Measurements from ENCODE around the gene TRNP1. TPM values are rescaled to one million over a fixed set of nuclear protein-coding genes. Genes with fewer than 3 reads are reported as not detected.

Gene TRNP1
- total RNA-seq, 2 donors from 2014 or later: 14.3 to 21.2 TPM

GRCh38 chr1:26994020-26994786 lies 711 bp downstream of the TRNP1 start:
- peaks cover 48% of the 10 kb centered on the region for H3K4me1 Mint-ChIP-seq
- peak overlapping the region; percentile 75 for H3K4me3 Mint-ChIP-seq
- H3K27ac Mint-ChIP-seq: peak overlapping the region; percentile 86
- DNase-seq: peak; percentile 67
- 0 to 1% methylated on average over 36 to 97 of the region's 97 CpGs for WGBS, 2 experiments (ENCODE audit: insufficient coverage in 1 of 2, insufficient read length in 1 of 2)
- no peak overlapping the region for H3K27ac ChIP-seq (ENCODE audit: low read depth, low read length)
- peaks cover 16% of the 10 kb centered on the region for H3K27me3 Mint-ChIP-seq (ENCODE audit: insufficient read depth)
- H3K36me3 Mint-ChIP-seq (ENCODE audit: low read depth): peaks cover 2% of the 10 kb centered on the region
- no peak for TF ChIP-seq CTCF (conservative IDR thresholded peaks at IDR 0.05)
- peaks cover 14% of the 10 kb centered on the region for H3K4me1 ChIP-seq (ENCODE audit: control insufficient read depth, insufficient read depth, low read length)
- peak overlapping the region; percentile 86 for H3K4me3 ChIP-seq (ENCODE audit: low read length)
- no peaks in the 10 kb centered on the region for H3K9me3 Mint-ChIP-seq
- no peaks in the 10 kb centered on the region for H3K27me3 ChIP-seq (ENCODE audit: control insufficient read depth, insufficient read depth, low read length, poor library complexity, severe bottlenecking)
- peak overlapping the region; percentile 47 for H3K9ac ChIP-seq (ENCODE audit: extremely low read depth, low read length, poor library complexity, severe bottlenecking)
- no peaks in the 10 kb centered on the region for H3K36me3 ChIP-seq (ENCODE audit: control insufficient read depth, insufficient read depth, low read length)
- no peaks in the 10 kb centered on the region for H3K9me3 ChIP-seq (ENCODE audit: control insufficient read depth, low read length)

GRCh38 chr1:26994787-26995517 lies 1.5 kb downstream of the TRNP1 start:
- peak; percentile 45 for TF ChIP-seq CTCF (conservative IDR thresholded peaks at IDR 0.05)

GRCh38 chr1:26996024-26996423 lies 2.5 kb downstream of the TRNP1 start:
- no peaks in the 10 kb centered on the region for H3K9me3 Mint-ChIP-seq
- TF ChIP-seq CTCF (conservative IDR thresholded peaks at IDR 0.05): no peak
- Histone ChIP-seq H3K27ac (ENCODE audit: low read depth, low read length) (no peak overlapping the region), H3K4me3 (ENCODE audit: low read length) (peak overlapping the region; percentile 86), H3K27me3 (ENCODE audit: control insufficient read depth, insufficient read depth, low read length, poor library complexity, severe bottlenecking) (no peaks in the 10 kb centered on the region), H3K9ac (ENCODE audit: extremely low read depth, low read length, poor library complexity, severe bottlenecking) (no peak overlapping the region), H3K4me1 (ENCODE audit: control insufficient read depth, insufficient read depth, low read length) (peaks cover 15% of the 10 kb centered on the region), H3K9me3 (ENCODE audit: control insufficient read depth, low read length) (no peaks in the 10 kb centered on the region), H3K36me3 (ENCODE audit: control insufficient read depth, insufficient read depth, low read length) (no peaks in the 10 kb centered on the region)
- H3K27me3 Mint-ChIP-seq (ENCODE audit: insufficient read depth): peaks cover 9% of the 10 kb centered on the region
- 82 to 100% methylated on average over 1 of the region's 1 CpG for WGBS, 2 experiments (ENCODE audit: insufficient coverage in 1 of 2, insufficient read length in 1 of 2)
- H3K27ac Mint-ChIP-seq: no peak overlapping the region
- peaks cover 8% of the 10 kb centered on the region for H3K36me3 Mint-ChIP-seq (ENCODE audit: low read depth)
- DNase-seq: peak; percentile 53
- peaks cover 55% of the 10 kb centered on the region for H3K4me1 Mint-ChIP-seq
- H3K4me3 Mint-ChIP-seq: peak overlapping the region; percentile 75

More at GRCh38 chr1:26994787-26995517, 1.5 kb downstream of the TRNP1 start:
- H3K36me3 Mint-ChIP-seq (ENCODE audit: low read depth): peaks cover 2% of the 10 kb centered on the region
- H3K27me3 Mint-ChIP-seq (ENCODE audit: insufficient read depth): peaks cover 16% of the 10 kb centered on the region
- H3K27ac Mint-ChIP-seq: peak overlapping the region; percentile 86
- Histone ChIP-seq H3K27me3 (ENCODE audit: control insufficient read depth, insufficient read depth, low read length, poor library complexity, severe bottlenecking) (no peaks in the 10 kb centered on the region), H3K4me1 (ENCODE audit: control insufficient read depth, insufficient read depth, low read length) (peaks cover 18% of the 10 kb centered on the region), H3K27ac (ENCODE audit: low read depth, low read length) (no peak overlapping the region), H3K9me3 (ENCODE audit: control insufficient read depth, low read length) (no peaks in the 10 kb centered on the region), H3K9ac (ENCODE audit: extremely low read depth, low read length, poor library complexity, severe bottlenecking) (peak overlapping the region; percentile 47), H3K4me3 (ENCODE audit: low read length) (peak overlapping the region; percentile 86), H3K36me3 (ENCODE audit: control insufficient read depth, insufficient read depth, low read length) (no peaks in the 10 kb centered on the region)
- H3K4me1 Mint-ChIP-seq: peaks cover 54% of the 10 kb centered on the region
- peak; percentile 75 for DNase-seq
- 19 to 27% methylated on average over 3 to 15 of the region's 15 CpGs for WGBS, 2 experiments (ENCODE audit: insufficient coverage in 1 of 2, insufficient read length in 1 of 2)
- no peaks in the 10 kb centered on the region for H3K9me3 Mint-ChIP-seq
- H3K4me3 Mint-ChIP-seq: peak overlapping the region; percentile 75

Measured in endodermal cell (in vitro differentiated cells).